Esophagus muscularis mucosa (tissue), 4 donors: ENCODE measurements around the gene AKT3. TPM values are rescaled to one million over a fixed set of nuclear protein-coding genes. Genes with fewer than 3 reads are reported as not detected.

ENCODE experiments used
- DNase-seq: peaks from one replicate; pipeline ENCODE4 v3.0.0-alpha.2; 2017; ENCODE audit errors: extremely low spot score
- H3K27ac ChIP-seq, 4 donors: fragments of 200-600 bp; sonication (generic); replicated peaks in 1 of 4; 1 replicate in 3 of 4; 2 replicates in 1 of 4; pipeline ENCODE4 v1.5.1; 2016 to 2019; ENCODE audit warnings: mild to moderate bottlenecking in 1 of 4
- H3K27me3 ChIP-seq, 4 donors: fragments of 200-600 bp; sonication (generic); one replicate each; pipeline versions ENCODE4 v1.5.1 to v1.6.0; 2016 to 2019
- H3K36me3 ChIP-seq, 4 donors: fragments of 200-600 bp; sonication (generic); one replicate each; pipeline ENCODE4 v1.5.1; 2016 to 2019
- H3K4me1 ChIP-seq, 4 donors: fragments of 200-600 bp; sonication (generic); one replicate each; pipeline ENCODE4 v1.5.1; 2016 to 2019
- H3K4me3 ChIP-seq, 4 donors: fragments of 200-600 bp; sonication (generic); 1 replicate in 2 of 4; 2 replicates in 2 of 4; pipeline ENCODE4 v1.5.1; 2016 to 2019; ENCODE audit warnings: mild to moderate bottlenecking in 4 of 4, moderate library complexity in 1 of 4
- H3K9me3 ChIP-seq, 4 donors: fragments of 200-600 bp; sonication (generic); 1 replicate in 3 of 4; 2 replicates in 1 of 4; pipeline ENCODE4 v1.5.1; 2016 to 2019
- EP300 ChIP-seq: sonication (generic); formaldehyde crosslinking; IDR thresholded peaks from one replicate; pipeline ENCODE4 v1.6.1; 2017; ENCODE audit warnings: antibody characterized with exemption
- POLR2A ChIP-seq: fragments of 450-650 bp; IDR thresholded peaks from one replicate; pipeline ENCODE4 v1.6.1; 2017; ENCODE audit warnings: antibody characterized with exemption, moderate library complexity, mild to moderate bottlenecking, low read depth
- POLR2AphosphoS5 ChIP-seq, 2 donors: sonication (generic); formaldehyde crosslinking; IDR thresholded peaks; one replicate each; pipeline ENCODE4 v1.6.1; 2017; ENCODE audit warnings: antibody characterized with exemption in 2 of 2
- WGBS: methylation state at CpG from one replicate; pipeline ENCODE4 v1.1.5; 2018; 5-methylcytosine and 5-hydroxymethylcytosine counted together
- intact Hi-C: fragments of 100-400 bp; cut with DNase I; formaldehyde crosslinking; loops from one replicate; pipeline ENCODE4 v1.15.1; 2023
- total RNA-seq, 4 donors: library from RNA; depleted of rRNA; stranded (reverse); fragments of >200 nt; gene quantifications; one replicate each; pipeline versions ENCODE4 v1.1.0 to v1.2.1, GENCODE V29; 2016
- TF ChIP-seq, protein P1 (sequence below), 3 experiments: fragments of 200-600 bp in 2 of 3; fragments of 450-650 bp in 1 of 3; sonication (generic) in 2 of 3; IDR thresholded peaks; one replicate each; pipeline ENCODE4 v1.5.1; 2017 to 2019; ENCODE audit warnings: antibody characterized with exemption in 3 of 3, mild to moderate bottlenecking in 2 of 3, moderate library complexity in 1 of 3

Gene AKT3
- total RNA-seq, 4 donors from 2014 or later: 63.9 to 104 (median 74.2) TPM

- Histone ChIP-seq H3K36me3 (peaks cover 0 to 14% (median 3%) of the 10 kb centered on the region in 4 donors), H3K9me3 (peaks cover 0 to 49% (median 36%) of the 10 kb centered on the region in 4 donors), H3K4me1 (no peaks in the 10 kb centered on the region), H3K27me3 (no peaks in the 10 kb centered on the region), H3K27ac (no peak overlapping the region), H3K4me3 (no peak overlapping the region)
- DNase-seq: no peak
- WGBS: 82% methylated on average over 1 of the region's 1 CpG
- intact Hi-C loops: no loop called here
- TF ChIP-seq EP300: no peak
- TF ChIP-seq, protein P1, sequence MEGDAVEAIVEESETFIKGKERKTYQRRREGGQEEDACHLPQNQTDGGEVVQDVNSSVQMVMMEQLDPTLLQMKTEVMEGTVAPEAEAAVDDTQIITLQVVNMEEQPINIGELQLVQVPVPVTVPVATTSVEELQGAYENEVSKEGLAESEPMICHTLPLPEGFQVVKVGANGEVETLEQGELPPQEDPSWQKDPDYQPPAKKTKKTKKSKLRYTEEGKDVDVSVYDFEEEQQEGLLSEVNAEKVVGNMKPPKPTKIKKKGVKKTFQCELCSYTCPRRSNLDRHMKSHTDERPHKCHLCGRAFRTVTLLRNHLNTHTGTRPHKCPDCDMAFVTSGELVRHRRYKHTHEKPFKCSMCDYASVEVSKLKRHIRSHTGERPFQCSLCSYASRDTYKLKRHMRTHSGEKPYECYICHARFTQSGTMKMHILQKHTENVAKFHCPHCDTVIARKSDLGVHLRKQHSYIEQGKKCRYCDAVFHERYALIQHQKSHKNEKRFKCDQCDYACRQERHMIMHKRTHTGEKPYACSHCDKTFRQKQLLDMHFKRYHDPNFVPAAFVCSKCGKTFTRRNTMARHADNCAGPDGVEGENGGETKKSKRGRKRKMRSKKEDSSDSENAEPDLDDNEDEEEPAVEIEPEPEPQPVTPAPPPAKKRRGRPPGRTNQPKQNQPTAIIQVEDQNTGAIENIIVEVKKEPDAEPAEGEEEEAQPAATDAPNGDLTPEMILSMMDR (IDR thresholded peaks at IDR 0.05): no peak
- no peak for TF ChIP-seq POLR2A
- TF ChIP-seq POLR2AphosphoS5 (IDR thresholded peaks at IDR 0.05): no peak
Measured at GRCh38 chr1:243582326-243582725, 267.7 kb downstream of the AKT3 start.

- Histone ChIP-seq H3K27me3 (no peaks in the 10 kb centered on the region), H3K27ac (no peak overlapping the region), H3K4me3 (no peak overlapping the region), H3K4me1 (no peaks in the 10 kb centered on the region), H3K36me3 (peaks cover 0 to 6% (median 3%) of the 10 kb centered on the region in 4 donors), H3K9me3 (peaks cover 0 to 53% (median 39%) of the 10 kb centered on the region in 4 donors)
- intact Hi-C loops: no loop called here
- no peak for DNase-seq
- TF ChIP-seq POLR2AphosphoS5 (IDR thresholded peaks at IDR 0.05) (no peak), POLR2A (no peak), EP300 (no peak)
- TF ChIP-seq, protein P1 (IDR thresholded peaks at IDR 0.05): no peak
- WGBS: 100% methylated on average over 1 of the region's 1 CpG
Measured at GRCh38 chr1:243580984-243581383, 269.1 kb downstream of the AKT3 start.

DNA sequence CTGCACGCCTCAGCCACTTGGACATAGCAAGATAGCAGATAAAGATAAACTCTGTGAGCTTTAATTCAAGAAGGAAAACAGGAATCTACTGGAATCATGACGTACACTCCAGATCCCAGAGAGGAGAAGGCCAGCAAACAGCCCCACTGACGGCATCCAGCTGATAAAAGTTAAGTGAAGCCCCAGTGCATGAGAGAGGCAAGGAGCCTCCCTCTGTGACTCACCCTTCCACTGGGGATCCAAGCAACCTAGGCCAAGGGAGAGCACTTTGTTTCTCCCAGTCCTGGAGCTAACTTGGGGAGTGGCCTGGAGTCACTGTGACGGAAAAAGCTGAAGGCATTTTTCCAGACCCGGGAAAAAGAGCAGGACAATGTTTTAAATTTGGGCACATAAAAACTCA is 270.0 kb downstream of the AKT3 start:
- Histone ChIP-seq H3K27ac (no peak overlapping the region), H3K27me3 (no peaks in the 10 kb centered on the region), H3K36me3 (peaks cover 0 to 6% (median 2%) of the 10 kb centered on the region in 4 donors), H3K4me3 (no peak overlapping the region), H3K4me1 (no peaks in the 10 kb centered on the region), H3K9me3 (peaks cover 0 to 47% (median 31%) of the 10 kb centered on the region in 4 donors)
- TF ChIP-seq EP300 (no peak), POLR2A (no peak), POLR2AphosphoS5 (IDR thresholded peaks at IDR 0.05) (no peak)
- TF ChIP-seq, protein P1 (IDR thresholded peaks at IDR 0.05): no peak
- intact Hi-C loops: no loop called here
- WGBS: 90% methylated on average over 5 of the region's 5 CpGs
- no peak for DNase-seq

- no peak overlapping the region for H3K4me3 ChIP-seq
- peaks cover 0 to 15% (median 1%) of the 10 kb centered on the region in 4 donors for H3K36me3 ChIP-seq
- TF ChIP-seq POLR2A (no peak), POLR2AphosphoS5 (IDR thresholded peaks at IDR 0.05) (no peak), EP300 (no peak)
- TF ChIP-seq, protein P1 (IDR thresholded peaks at IDR 0.05): no peak
- no peak for DNase-seq
- no peaks in the 10 kb centered on the region for H3K27me3 ChIP-seq
- intact Hi-C loops: no loop called here
- WGBS: 97% methylated on average over 2 of the region's 2 CpGs
- no peaks in the 10 kb centered on the region for H3K4me1 ChIP-seq
- H3K9me3 ChIP-seq: peaks cover 0 to 8% (median 4%) of the 10 kb centered on the region in 4 donors
- H3K27ac ChIP-seq: no peak overlapping the region
Measured at GRCh38 chr1:243575070-243575469, 275.0 kb downstream of the AKT3 start.

DNA sequence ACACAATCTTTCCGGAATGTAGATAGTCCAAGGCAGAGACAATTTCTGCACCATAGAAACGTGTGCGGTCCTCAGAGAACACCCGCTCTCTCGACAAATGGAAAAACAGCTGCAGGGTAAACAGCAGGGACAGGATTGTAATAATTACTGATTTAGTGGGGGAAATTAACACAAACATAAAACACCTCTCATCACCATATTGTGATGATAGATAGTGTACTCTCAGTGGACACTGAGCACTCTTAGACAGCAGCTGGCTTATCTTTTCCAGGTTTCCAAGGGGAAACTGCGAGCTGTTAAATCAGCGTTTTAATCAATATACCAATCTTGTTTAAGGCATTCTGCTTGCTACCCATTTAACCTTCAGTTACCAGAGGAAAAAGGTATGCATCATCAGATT is 277.1 kb downstream of the AKT3 start:
- no peak overlapping the region for H3K27ac ChIP-seq
- DNase-seq: no peak
- intact Hi-C loops: no loop called here
- TF ChIP-seq POLR2AphosphoS5 (IDR thresholded peaks at IDR 0.05): no peak
- TF ChIP-seq POLR2A: no peak
- no peak for TF ChIP-seq EP300
- TF ChIP-seq, protein P1 (IDR thresholded peaks at IDR 0.05): no peak
- H3K27me3 ChIP-seq: no peaks in the 10 kb centered on the region
- no peak overlapping the region for H3K4me3 ChIP-seq
- 96% methylated on average over 7 of the region's 7 CpGs for WGBS
- peaks cover 0 to 19% (median 18%) of the 10 kb centered on the region in 4 donors for H3K4me1 ChIP-seq
- peaks cover 0 to 8% (median 4%) of the 10 kb centered on the region in 4 donors for H3K9me3 ChIP-seq
- peaks cover 0 to 11% (median 0%) of the 10 kb centered on the region in 4 donors for H3K36me3 ChIP-seq
